DND-41 (cell line): ENCODE measurements around the gene PTPN1.

Source experiments
- EZH2 ChIP-seq: IDR thresholded peaks from 3 replicates; pipeline ENCODE4 v1.6.1; 2012; ENCODE audit warnings: borderline replicate concordance, low read depth, mild to moderate bottlenecking, moderate library complexity, low read length, inconsistent platforms; ENCODE audit not compliant: severe bottlenecking
- TF ChIP-seq, protein P1 (sequence below): IDR thresholded peaks from 2 replicates; pipeline ENCODE4 v1.5.1; 2012; ENCODE audit warnings: borderline replicate concordance, low read length, moderate library complexity, mild to moderate bottlenecking; ENCODE audit not compliant: poor library complexity, severe bottlenecking; ENCODE audit errors: extremely low read depth

DNA sequence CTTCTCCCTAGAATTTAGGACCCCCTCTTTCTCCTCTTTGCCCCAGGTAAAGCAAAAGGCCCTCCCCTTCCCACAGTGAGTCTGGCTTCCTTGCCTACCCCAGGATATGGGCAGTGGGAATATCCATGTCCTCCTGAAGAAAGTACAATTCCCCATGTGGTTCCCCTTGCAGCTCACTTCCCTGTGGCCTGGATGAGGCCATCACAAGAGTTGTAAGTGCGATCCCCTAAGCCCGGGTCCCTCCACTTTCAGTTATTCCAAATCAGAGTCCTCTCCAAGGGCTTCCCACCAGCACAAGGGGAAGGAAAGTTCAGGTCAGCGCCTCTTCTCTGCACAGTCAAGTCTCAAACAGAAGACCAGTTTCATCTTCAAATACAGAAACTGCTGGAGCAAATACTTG lies 10.2 kb upstream of the PTPN1 start:
- TF ChIP-seq, protein P1, sequence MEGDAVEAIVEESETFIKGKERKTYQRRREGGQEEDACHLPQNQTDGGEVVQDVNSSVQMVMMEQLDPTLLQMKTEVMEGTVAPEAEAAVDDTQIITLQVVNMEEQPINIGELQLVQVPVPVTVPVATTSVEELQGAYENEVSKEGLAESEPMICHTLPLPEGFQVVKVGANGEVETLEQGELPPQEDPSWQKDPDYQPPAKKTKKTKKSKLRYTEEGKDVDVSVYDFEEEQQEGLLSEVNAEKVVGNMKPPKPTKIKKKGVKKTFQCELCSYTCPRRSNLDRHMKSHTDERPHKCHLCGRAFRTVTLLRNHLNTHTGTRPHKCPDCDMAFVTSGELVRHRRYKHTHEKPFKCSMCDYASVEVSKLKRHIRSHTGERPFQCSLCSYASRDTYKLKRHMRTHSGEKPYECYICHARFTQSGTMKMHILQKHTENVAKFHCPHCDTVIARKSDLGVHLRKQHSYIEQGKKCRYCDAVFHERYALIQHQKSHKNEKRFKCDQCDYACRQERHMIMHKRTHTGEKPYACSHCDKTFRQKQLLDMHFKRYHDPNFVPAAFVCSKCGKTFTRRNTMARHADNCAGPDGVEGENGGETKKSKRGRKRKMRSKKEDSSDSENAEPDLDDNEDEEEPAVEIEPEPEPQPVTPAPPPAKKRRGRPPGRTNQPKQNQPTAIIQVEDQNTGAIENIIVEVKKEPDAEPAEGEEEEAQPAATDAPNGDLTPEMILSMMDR: no peak
- TF ChIP-seq EZH2: no peak
